Measurements from ENCODE around the gene ARSK. TPM values are rescaled to one million over a fixed set of nuclear protein-coding genes. Genes with fewer than 3 reads are reported as not detected.
"Not testable (repeated sequence)": the region's sequence is repeated elsewhere in the genome, so short reads cannot be mapped to it uniquely, and the experiment has no call there.

Gene ARSK
- total and polyA plus RNA-seq, 2 experiments from 2014 or later = 23.2 to 40.8 TPM

DNA sequence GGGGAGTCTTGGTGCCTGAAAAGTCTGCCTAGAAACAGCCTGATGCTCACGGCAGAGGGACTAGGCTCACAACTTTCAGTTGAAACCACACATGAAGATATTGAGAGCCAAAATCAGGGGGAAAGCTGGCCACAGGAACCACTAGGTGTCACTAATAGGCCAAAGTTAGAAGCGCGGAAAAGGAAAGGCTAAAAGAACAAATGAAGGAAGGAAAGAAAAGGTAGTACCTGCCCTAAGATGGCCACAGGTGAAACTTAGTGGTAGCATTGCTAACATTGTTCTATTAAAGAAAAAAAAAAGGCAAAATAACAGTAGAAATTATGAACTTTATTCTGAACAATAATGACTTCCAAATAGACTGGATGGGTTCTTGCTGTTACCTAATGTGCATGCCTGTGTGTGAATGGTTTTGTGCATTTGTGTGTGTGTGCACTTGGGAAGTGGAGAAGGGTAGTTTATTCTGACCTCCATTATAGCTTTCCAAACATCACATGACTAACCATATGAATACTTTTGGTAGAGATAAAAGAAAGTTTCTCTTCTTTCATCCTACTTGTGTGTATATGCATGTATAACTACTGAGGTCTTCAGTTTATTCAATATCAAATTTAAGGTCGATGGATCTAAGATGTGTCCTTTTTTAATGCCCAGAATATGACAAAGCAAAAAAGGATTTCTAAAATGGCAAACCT is 89.6 kb downstream of the ARSK start:
- Histone ChIP-seq H3K79me2 (replicated peaks; ENCODE audit: insufficient read depth) (no peaks in the 10 kb centered on the region), H3F3A (replicated peaks; ENCODE audit: low read depth) (no peaks in the 10 kb centered on the region), H3K36me3 (ENCODE audit: insufficient read depth) (no peaks in the 10 kb centered on the region), H3K27ac (ENCODE audit: low read depth) (no peak overlapping the region), H3K4me1 (ENCODE audit: insufficient read depth) (no peaks in the 10 kb centered on the region), H2AFZ (peak overlapping the region; percentile 35; the same call in 1 of the 2 replicates), H3K9me2 (ENCODE audit: insufficient read depth) (no peaks in the 10 kb centered on the region), H3K4me3 (no peak overlapping the region), H3K27me3 (ENCODE audit: insufficient read depth) (no peaks in the 10 kb centered on the region), H3K4me2 (no peak overlapping the region), H4K20me1 (replicated peaks; ENCODE audit: insufficient read depth) (no peaks in the 10 kb centered on the region)
- Mint-ChIP-seq H3K9me3 (no peaks in the 10 kb centered on the region), H3K4me3 (no peak overlapping the region), H3K27me3 (ENCODE audit: insufficient read depth, low read depth, poor library complexity) (peaks cover 8% of the 10 kb centered on the region), H3K4me1 (no peaks in the 10 kb centered on the region), H3K36me3 (ENCODE audit: low read depth) (no peaks in the 10 kb centered on the region), H3K27ac (no peak overlapping the region)
- TF ChIP-seq POLR2AphosphoS5 (IDR thresholded peaks at IDR 0.05; ENCODE audit: low read depth) = no peak
- TF ChIP-seq, protein P1, sequence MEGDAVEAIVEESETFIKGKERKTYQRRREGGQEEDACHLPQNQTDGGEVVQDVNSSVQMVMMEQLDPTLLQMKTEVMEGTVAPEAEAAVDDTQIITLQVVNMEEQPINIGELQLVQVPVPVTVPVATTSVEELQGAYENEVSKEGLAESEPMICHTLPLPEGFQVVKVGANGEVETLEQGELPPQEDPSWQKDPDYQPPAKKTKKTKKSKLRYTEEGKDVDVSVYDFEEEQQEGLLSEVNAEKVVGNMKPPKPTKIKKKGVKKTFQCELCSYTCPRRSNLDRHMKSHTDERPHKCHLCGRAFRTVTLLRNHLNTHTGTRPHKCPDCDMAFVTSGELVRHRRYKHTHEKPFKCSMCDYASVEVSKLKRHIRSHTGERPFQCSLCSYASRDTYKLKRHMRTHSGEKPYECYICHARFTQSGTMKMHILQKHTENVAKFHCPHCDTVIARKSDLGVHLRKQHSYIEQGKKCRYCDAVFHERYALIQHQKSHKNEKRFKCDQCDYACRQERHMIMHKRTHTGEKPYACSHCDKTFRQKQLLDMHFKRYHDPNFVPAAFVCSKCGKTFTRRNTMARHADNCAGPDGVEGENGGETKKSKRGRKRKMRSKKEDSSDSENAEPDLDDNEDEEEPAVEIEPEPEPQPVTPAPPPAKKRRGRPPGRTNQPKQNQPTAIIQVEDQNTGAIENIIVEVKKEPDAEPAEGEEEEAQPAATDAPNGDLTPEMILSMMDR (conservative IDR thresholded peaks at IDR 0.05; ENCODE audit: low read depth in 2 of 2) = peak; percentile 82 to 90
- DNase-seq (ENCODE audit: low spot score) (peak; percentile 87), ATAC-seq (peak; percentile 14)

DNA sequence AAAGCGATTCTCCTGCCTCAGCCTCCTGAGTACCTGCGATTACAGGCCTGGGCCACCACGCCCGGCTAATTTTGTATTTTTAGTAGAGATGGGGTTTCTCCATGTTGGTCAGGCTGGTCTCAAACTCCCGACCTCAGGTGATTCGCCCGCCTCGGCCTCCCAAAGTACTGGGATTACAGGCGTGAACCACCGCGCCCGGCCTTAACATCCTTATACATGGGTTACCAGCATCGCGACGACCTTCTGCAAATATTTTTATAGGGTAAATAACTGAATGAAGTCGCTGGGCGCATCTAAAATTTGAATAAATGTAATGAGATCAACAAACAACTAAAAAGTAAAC is 91.3 kb downstream of the ARSK start:
- H2AFZ ChIP-seq = peak overlapping the region; percentile 70; the same call in 1 of the 2 replicates
- H3K27me3 Mint-ChIP-seq (ENCODE audit: insufficient read depth, low read depth, poor library complexity); H3K4me2 ChIP-seq; H3K27ac ChIP-seq (ENCODE audit: low read depth); DNase-seq (ENCODE audit: low spot score); H3F3A ChIP-seq (replicated peaks; ENCODE audit: low read depth); H3K36me3 Mint-ChIP-seq (ENCODE audit: low read depth); H3K36me3 ChIP-seq (ENCODE audit: insufficient read depth); H3K27ac Mint-ChIP-seq; ATAC-seq; H3K79me2 ChIP-seq (replicated peaks; ENCODE audit: insufficient read depth); H4K20me1 ChIP-seq (replicated peaks; ENCODE audit: insufficient read depth); H3K9me3 Mint-ChIP-seq; H3K27me3 ChIP-seq (ENCODE audit: insufficient read depth); H3K4me1 ChIP-seq (ENCODE audit: insufficient read depth); H3K4me1 Mint-ChIP-seq; H3K9me2 ChIP-seq (ENCODE audit: insufficient read depth); H3K4me3 ChIP-seq: not testable (repeated sequence)
- H3K4me3 Mint-ChIP-seq = peak overlapping the region; percentile 78

DNA sequence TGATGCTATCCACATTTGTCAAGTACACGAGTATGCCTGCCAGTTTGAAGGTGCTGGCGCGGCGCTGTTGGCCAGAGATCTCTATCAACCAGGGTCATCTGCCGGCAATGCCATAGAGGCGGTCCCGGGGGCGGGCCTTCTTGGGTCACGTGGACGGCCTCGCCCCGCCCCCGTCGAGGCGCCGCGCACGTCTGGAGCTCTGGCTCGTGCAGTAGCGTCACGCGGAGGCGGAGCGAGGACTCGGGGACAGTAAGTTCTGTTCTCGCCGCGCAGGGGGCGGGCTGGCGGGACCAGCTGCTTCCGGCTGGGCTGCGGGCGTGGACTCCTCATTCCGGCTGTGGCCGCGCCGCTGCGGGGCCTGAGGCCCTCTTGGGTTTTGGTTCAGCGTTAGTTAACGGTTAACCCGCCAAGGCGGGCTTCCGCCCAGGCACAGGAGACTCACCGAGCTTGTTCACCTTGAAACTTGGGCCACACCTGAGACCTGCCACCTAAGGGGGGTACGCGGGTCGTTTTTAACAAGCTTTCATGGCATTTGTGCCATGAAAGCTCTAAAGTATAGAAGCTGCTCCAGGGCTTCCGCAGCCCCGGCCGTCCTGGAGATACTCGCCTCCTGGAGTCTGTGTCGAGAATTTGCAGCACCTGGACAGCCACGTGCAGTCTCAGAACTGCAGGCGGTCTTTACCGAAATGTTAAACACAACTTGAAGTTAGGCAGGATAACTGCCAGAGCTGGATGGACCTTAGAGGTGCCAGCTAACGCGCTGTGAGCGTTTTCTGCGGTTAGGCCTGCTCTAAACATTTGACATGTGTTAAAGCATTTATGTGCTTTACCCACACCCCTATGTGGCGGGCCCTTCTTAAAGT is 91.9 kb downstream of the ARSK start, which contains the start of gene RFESD:
Gene RFESD, plus strand, starts transcription at position 209 of the 863 bp plus-strand sequence. CDS start 5,495 bp downstream, outside the sequence.
- H3K9me2 ChIP-seq (ENCODE audit: insufficient read depth) = no peaks in the 10 kb centered on the region
- H3F3A ChIP-seq (replicated peaks; ENCODE audit: low read depth) = no peaks in the 10 kb centered on the region
- H3K4me2 ChIP-seq = peak within 1 kb of the TSS; percentile 84
- H3K4me1 ChIP-seq (ENCODE audit: insufficient read depth) = no peaks in the 10 kb centered on the region
- peak within 1 kb of the TSS; percentile 85 for H3K27ac ChIP-seq (ENCODE audit: low read depth)
- peak within 1 kb of the TSS; percentile 95 for H2AFZ ChIP-seq
- peak within 1 kb of the TSS; percentile 64 for H3K4me3 ChIP-seq
- peak within 1 kb of the TSS; percentile 82; the same call in 1 of the 2 replicates for H3K27ac Mint-ChIP-seq
- peak within 1 kb of the TSS; percentile 78 for H3K4me3 Mint-ChIP-seq
- H3K79me2 ChIP-seq (replicated peaks; ENCODE audit: insufficient read depth) = no peaks in the 10 kb centered on the region
- H3K36me3 ChIP-seq (ENCODE audit: insufficient read depth) = no peaks in the 10 kb centered on the region
- DNase-seq (ENCODE audit: low spot score) = peak; percentile 98
- H3K36me3 Mint-ChIP-seq (ENCODE audit: low read depth) = no peaks in the 10 kb centered on the region
- no peaks in the 10 kb centered on the region for H3K27me3 ChIP-seq (ENCODE audit: insufficient read depth)
- ATAC-seq = peak; percentile 98
- H4K20me1 ChIP-seq (replicated peaks; ENCODE audit: insufficient read depth) = no peaks in the 10 kb centered on the region
- H3K4me1 Mint-ChIP-seq = no peaks in the 10 kb centered on the region
- no peaks in the 10 kb centered on the region for H3K9me3 Mint-ChIP-seq
- peaks cover 8% of the 10 kb centered on the region for H3K27me3 Mint-ChIP-seq (ENCODE audit: insufficient read depth, low read depth, poor library complexity)
- TF ChIP-seq STAT1 (IDR thresholded peaks at IDR 0.05; ENCODE audit: unreplicated experiment) (no peak), EZH2 (IDR thresholded peaks at IDR 0.05; ENCODE audit: low read depth, unreplicated experiment) (no peak), CREB1 (CRISPR knock-in tag; IDR thresholded peaks at IDR 0.05; ENCODE audit: low read depth) (peak; percentile 84), ZNF331 (CRISPR knock-in tag; IDR thresholded peaks at IDR 0.05; ENCODE audit: low read depth) (no peak), JUNB (IDR thresholded peaks at IDR 0.05; ENCODE audit: unreplicated experiment) (no peak)
- TF ChIP-seq, protein P2, sequence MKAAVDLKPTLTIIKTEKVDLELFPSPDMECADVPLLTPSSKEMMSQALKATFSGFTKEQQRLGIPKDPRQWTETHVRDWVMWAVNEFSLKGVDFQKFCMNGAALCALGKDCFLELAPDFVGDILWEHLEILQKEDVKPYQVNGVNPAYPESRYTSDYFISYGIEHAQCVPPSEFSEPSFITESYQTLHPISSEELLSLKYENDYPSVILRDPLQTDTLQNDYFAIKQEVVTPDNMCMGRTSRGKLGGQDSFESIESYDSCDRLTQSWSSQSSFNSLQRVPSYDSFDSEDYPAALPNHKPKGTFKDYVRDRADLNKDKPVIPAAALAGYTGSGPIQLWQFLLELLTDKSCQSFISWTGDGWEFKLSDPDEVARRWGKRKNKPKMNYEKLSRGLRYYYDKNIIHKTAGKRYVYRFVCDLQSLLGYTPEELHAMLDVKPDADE (IDR thresholded peaks at IDR 0.05) = peak; percentile 56

All from GM23338 (cell line).